H9 (cell line): ENCODE results near the gene SHCBP1. TPM values are rescaled to one million over a fixed set of nuclear protein-coding genes. Genes with fewer than 3 reads are reported as not detected.

Source experiments
- DNase-seq: peaks from one replicate; pipeline ENCODE4 v3.0.0-alpha.2; 2017
- H2AFZ ChIP-seq: one replicate; pipeline ENCODE4 v1.6.1; 2013; ENCODE audit warnings: mild to moderate bottlenecking, low read length, control low read depth, moderate library complexity
- H2AK5ac ChIP-seq: 2 replicates; pipeline ENCODE4 v1.6.1; 2013; ENCODE audit warnings: low read length, control low read depth, mixed read lengths; ENCODE audit not compliant: insufficient read length
- H2BK120ac ChIP-seq: one replicate; pipeline ENCODE4 v1.6.1; 2013; ENCODE audit warnings: low read depth, mild to moderate bottlenecking, low read length, control low read depth, inconsistent platforms; ENCODE audit not compliant: poor library complexity, severe bottlenecking
- H2BK12ac ChIP-seq: 2 replicates; pipeline ENCODE4 v1.6.1; 2013; ENCODE audit warnings: low read length, control low read depth, mixed read lengths, low read depth; ENCODE audit not compliant: insufficient read length
- H2BK15ac ChIP-seq: 2 replicates; pipeline ENCODE4 v1.6.1; 2013; ENCODE audit warnings: low read depth, low read length, control low read depth
- H2BK20ac ChIP-seq: one replicate; pipeline ENCODE4 v1.6.1; 2013; ENCODE audit warnings: low read depth, mild to moderate bottlenecking, low read length, control low read depth, inconsistent platforms; ENCODE audit not compliant: poor library complexity, severe bottlenecking
- H2BK5ac ChIP-seq: 2 replicates; pipeline ENCODE4 v1.6.1; 2013; ENCODE audit warnings: low read length, control low read depth, mixed read lengths; ENCODE audit not compliant: insufficient read length
- H3K14ac ChIP-seq: 2 replicates; pipeline ENCODE4 v1.6.1; 2013; ENCODE audit warnings: low read length, control low read depth; ENCODE audit not compliant: insufficient read depth
- H3K18ac ChIP-seq: 2 replicates; pipeline ENCODE4 v1.6.1; 2013; ENCODE audit warnings: low read depth, mild to moderate bottlenecking, mixed read lengths, low read length, control low read depth; ENCODE audit not compliant: insufficient read length
- H3K23ac ChIP-seq: 2 replicates; pipeline ENCODE4 v1.6.1; 2013; ENCODE audit warnings: low read length, control low read depth, mixed read lengths, low read depth; ENCODE audit not compliant: insufficient read length
- H3K23me2 ChIP-seq: 2 replicates; pipeline ENCODE4 v1.6.1; 2013; ENCODE audit warnings: low read depth, mild to moderate bottlenecking, mixed read lengths, low read length, control low read depth; ENCODE audit not compliant: insufficient read length, poor library complexity, severe bottlenecking
- H3K27ac ChIP-seq: 2 replicates; pipeline ENCODE4 v1.5.1; 2013; ENCODE audit warnings: low read length, control low read depth, mixed read lengths, low read depth; ENCODE audit not compliant: insufficient read length
- H3K27me3 ChIP-seq: 2 replicates; pipeline ENCODE4 v1.6.1; 2013; ENCODE audit warnings: low read length, control low read depth, inconsistent platforms; ENCODE audit not compliant: insufficient read depth
- H3K4ac ChIP-seq: 2 replicates; pipeline ENCODE4 v1.6.1; 2013; ENCODE audit warnings: low read depth, mild to moderate bottlenecking, control low read depth, inconsistent platforms, low read length, moderate library complexity
- H3K4me1 ChIP-seq: 2 replicates; pipeline ENCODE4 v1.6.1; 2013; ENCODE audit warnings: low read length, control low read depth, inconsistent platforms; ENCODE audit not compliant: insufficient read depth
- H3K4me2 ChIP-seq: 2 replicates; pipeline ENCODE4 v1.6.1; 2013; ENCODE audit warnings: low read length, control low read depth, mixed read lengths; ENCODE audit not compliant: insufficient read length, insufficient read depth
- H3K56ac ChIP-seq: 2 replicates; pipeline ENCODE4 v1.6.1; 2013; ENCODE audit warnings: low read depth, mild to moderate bottlenecking, mixed read lengths, low read length, control low read depth; ENCODE audit not compliant: insufficient read length
- H3K79me1 ChIP-seq: 2 replicates; pipeline ENCODE4 v1.6.1; 2013; ENCODE audit warnings: low read depth, mild to moderate bottlenecking, moderate library complexity, low read length, control low read depth, inconsistent platforms; ENCODE audit not compliant: insufficient read depth, poor library complexity, severe bottlenecking
- H3K79me2 ChIP-seq: 2 replicates; pipeline ENCODE4 v1.6.1; 2013; ENCODE audit warnings: low read length, control low read depth, inconsistent platforms; ENCODE audit not compliant: insufficient read depth
- H3K9ac ChIP-seq: 2 replicates; pipeline ENCODE4 v1.6.1; 2013; ENCODE audit warnings: low read length, control low read depth, mixed read lengths; ENCODE audit not compliant: insufficient read length; ENCODE audit errors: extremely low read depth
- H3K9me3 ChIP-seq: one replicate; pipeline ENCODE4 v1.6.1; 2013; ENCODE audit warnings: low read depth, low read length, inconsistent platforms; ENCODE audit not compliant: control insufficient read depth
- H3T11ph ChIP-seq: one replicate; pipeline ENCODE4 v1.6.1; 2013; ENCODE audit warnings: mild to moderate bottlenecking, low read length, control low read depth, inconsistent platforms
- H4K20me1 ChIP-seq: one replicate; pipeline ENCODE4 v1.6.1; 2013; ENCODE audit not compliant: control insufficient read depth, insufficient read length, insufficient read depth
- H4K5ac ChIP-seq: 2 replicates; pipeline ENCODE4 v1.6.1; 2013; ENCODE audit warnings: low read depth, mild to moderate bottlenecking, mixed read lengths, low read length, control low read depth; ENCODE audit not compliant: insufficient read length
- H4K8ac ChIP-seq: replicated peaks from 2 replicates; pipeline ENCODE4 v1.6.1; 2013; ENCODE audit warnings: low read length, control low read depth, mixed read lengths, low read depth; ENCODE audit not compliant: insufficient read length
- H4K91ac ChIP-seq: 2 replicates; pipeline ENCODE4 v1.6.1; 2013; ENCODE audit warnings: low read depth, mild to moderate bottlenecking, moderate library complexity, mixed read lengths, low read length, control low read depth; ENCODE audit not compliant: insufficient read length
- H3K27ac Mint-ChIP-seq, 3 experiments: 2 replicates in 2 of 3; 3 replicates in 1 of 3; pipeline ENCODE4 v1.8.0; 2020 to 2021; ENCODE audit warnings: mixed read lengths in 3 of 3, mild to moderate bottlenecking in 1 of 3, moderate library complexity in 1 of 3
- H3K27me3 Mint-ChIP-seq: 2 replicates; pipeline ENCODE4 v1.8.0; 2021; ENCODE audit warnings: low read depth, mild to moderate bottlenecking, moderate library complexity, mixed read lengths
- H3K36me3 Mint-ChIP-seq, 3 experiments: 2 replicates in 2 of 3; 3 replicates in 1 of 3; pipeline ENCODE4 v1.8.0; 2020 to 2021; ENCODE audit warnings: low read depth in 3 of 3, mixed read lengths in 3 of 3; ENCODE audit not compliant: insufficient read depth in 1 of 3
- H3K4me1 Mint-ChIP-seq, 2 experiments: 2 replicates each; pipeline ENCODE4 v1.8.0; 2020; ENCODE audit warnings: mixed read lengths in 2 of 2
- H3K4me3 Mint-ChIP-seq, 2 experiments: 2 replicates in 1 of 2; 3 replicates in 1 of 2; pipeline ENCODE4 v1.8.0; 2020 to 2021; ENCODE audit warnings: mild to moderate bottlenecking in 2 of 2, mixed read lengths in 2 of 2, moderate library complexity in 1 of 2
- H3K9me3 Mint-ChIP-seq, 2 experiments: 2 replicates in 1 of 2; 3 replicates in 1 of 2; pipeline ENCODE4 v1.8.0; 2020; ENCODE audit warnings: mild to moderate bottlenecking in 2 of 2, mixed read lengths in 2 of 2, moderate library complexity in 1 of 2
- WGBS: extraction: QIAGEN DNeasy Blood & Tissue Kit; methylation state at CpG from one replicate; pipeline ENCODE4 v1.1.7; 2013; ENCODE audit warnings: missing lambda C conversion rate, low lambda C conversion rate, mixed read lengths; ENCODE audit not compliant: insufficient read length; ENCODE audit errors: extremely low coverage; 5-methylcytosine and 5-hydroxymethylcytosine counted together
- total RNA-seq: library from RNA; stranded (reverse); gene quantifications from 2 replicates; pipeline ENCODE4 v1.2.1, GENCODE V29; 2021
- TF ChIP-seq, protein P1 (sequence below): fragments of 200-600 bp; sonication (generic); conservative IDR thresholded peaks from 3 replicates; pipeline ENCODE4 v1.8.0; 2021; ENCODE audit warnings: antibody characterized with exemption, mild to moderate bottlenecking

Gene SHCBP1
- total RNA-seq, 1 experiment from 2014 or later: 16.6 TPM

GRCh38 chr16:46621934-46622676, 926 bp upstream of the SHCBP1 start:
- H3K4me3 Mint-ChIP-seq: peak overlapping the region; percentile 97 to 99; a peak in 3 of 5 replicates

More at GRCh38 chr16:46621934-46622676, 926 bp upstream of the SHCBP1 start:
- no peak for DNase-seq
- H3K4me2 ChIP-seq: no peak overlapping the region
- H4K91ac ChIP-seq: no peak overlapping the region
- H2AK5ac ChIP-seq: no peak overlapping the region
- H3K9ac ChIP-seq: no peak overlapping the region
- H3K27me3 Mint-ChIP-seq: no peaks in the 10 kb centered on the region
- H3K9me3 Mint-ChIP-seq: no peaks in the 10 kb centered on the region; a peak in 1 of 5 replicates
- no peak overlapping the region for H2BK5ac ChIP-seq
- WGBS: no CpG with 5 or more reads among the region's 7 CpGs
- H3K23me2 ChIP-seq: peaks cover 6% of the 10 kb centered on the region
- H3K23ac ChIP-seq: no peak overlapping the region
- H3K14ac ChIP-seq: no peak overlapping the region
- peaks cover 16 to 20% (median 16%) of the 10 kb centered on the region in 3 experiments; a peak in 6 of 7 replicates for H3K36me3 Mint-ChIP-seq
- H2BK120ac ChIP-seq: no peak overlapping the region
- no peak overlapping the region for H2BK20ac ChIP-seq
- no peak overlapping the region for H2BK15ac ChIP-seq
- no peak overlapping the region for H4K8ac ChIP-seq
- H3K4me1 ChIP-seq: no peaks in the 10 kb centered on the region
- H2AFZ ChIP-seq: no peak overlapping the region
- H3K79me1 ChIP-seq: peaks cover 4% of the 10 kb centered on the region
- H3K4ac ChIP-seq: no peak overlapping the region
- no peak overlapping the region for H2BK12ac ChIP-seq
- H3K27ac ChIP-seq: no peak overlapping the region
- no peak overlapping the region for H3K56ac ChIP-seq
- H4K20me1 ChIP-seq: no peaks in the 10 kb centered on the region
- H3K18ac ChIP-seq: no peak overlapping the region
- no peaks in the 10 kb centered on the region for H3K9me3 ChIP-seq
- H3K27ac Mint-ChIP-seq: no peak overlapping the region
- no peaks in the 10 kb centered on the region for H3K27me3 ChIP-seq
- H3T11ph ChIP-seq: no peak overlapping the region
- TF ChIP-seq, protein P1, sequence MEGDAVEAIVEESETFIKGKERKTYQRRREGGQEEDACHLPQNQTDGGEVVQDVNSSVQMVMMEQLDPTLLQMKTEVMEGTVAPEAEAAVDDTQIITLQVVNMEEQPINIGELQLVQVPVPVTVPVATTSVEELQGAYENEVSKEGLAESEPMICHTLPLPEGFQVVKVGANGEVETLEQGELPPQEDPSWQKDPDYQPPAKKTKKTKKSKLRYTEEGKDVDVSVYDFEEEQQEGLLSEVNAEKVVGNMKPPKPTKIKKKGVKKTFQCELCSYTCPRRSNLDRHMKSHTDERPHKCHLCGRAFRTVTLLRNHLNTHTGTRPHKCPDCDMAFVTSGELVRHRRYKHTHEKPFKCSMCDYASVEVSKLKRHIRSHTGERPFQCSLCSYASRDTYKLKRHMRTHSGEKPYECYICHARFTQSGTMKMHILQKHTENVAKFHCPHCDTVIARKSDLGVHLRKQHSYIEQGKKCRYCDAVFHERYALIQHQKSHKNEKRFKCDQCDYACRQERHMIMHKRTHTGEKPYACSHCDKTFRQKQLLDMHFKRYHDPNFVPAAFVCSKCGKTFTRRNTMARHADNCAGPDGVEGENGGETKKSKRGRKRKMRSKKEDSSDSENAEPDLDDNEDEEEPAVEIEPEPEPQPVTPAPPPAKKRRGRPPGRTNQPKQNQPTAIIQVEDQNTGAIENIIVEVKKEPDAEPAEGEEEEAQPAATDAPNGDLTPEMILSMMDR: no peak
- no peak overlapping the region for H4K5ac ChIP-seq
- peaks cover 12 to 17% of the 10 kb centered on the region in 2 experiments for H3K4me1 Mint-ChIP-seq
- H3K79me2 ChIP-seq: peaks cover 7% of the 10 kb centered on the region
